Stimulated activated CD4-positive, alpha-beta T cell treated with anti-CD3 and anti-CD28 coated beads, Interleukin-1b, Interleukin-23, amount 100 ng/mL, for 1 hour (primary cell): Measurements from ENCODE around the gene CDC20.
"Not testable (repeated sequence)": the region's sequence is repeated elsewhere in the genome, so short reads cannot be mapped to it uniquely, and the experiment has no call there.

Experiments used
- DNase-seq, 2 donors: peaks; one replicate each; pipeline ENCODE4 v3.0.0-alpha.2; 2020; ENCODE audit warnings: low read depth in 2 of 2

The CDC20 gene

GRCh38 chr1:43358121-43358745 lies 548 bp upstream of the CDC20 start:
- DNase-seq: no peak

DNA sequence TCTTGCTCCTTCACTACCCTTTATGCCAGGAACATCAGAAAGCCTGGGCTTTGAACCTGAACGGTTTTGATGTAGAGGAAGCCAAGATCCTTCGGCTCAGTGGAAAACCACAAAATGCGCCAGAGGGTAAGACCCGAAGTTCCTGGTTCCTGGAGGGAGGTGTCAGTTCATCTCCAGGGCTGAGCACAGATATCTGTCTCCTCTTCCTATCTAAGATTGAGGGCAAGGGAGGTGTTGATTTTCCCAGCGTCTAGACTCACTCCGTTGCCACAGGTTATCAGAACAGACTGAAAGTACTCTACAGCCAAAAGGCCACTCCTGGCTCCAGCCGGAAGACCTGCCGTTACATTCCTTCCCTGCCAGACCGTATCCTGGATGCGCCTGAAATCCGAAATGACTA lies 915 bp downstream of the CDC20 start:
- no peak for DNase-seq

GRCh38 chr1:43360616-43361015 lies 1.8 kb downstream of the CDC20 start:
- no peak for DNase-seq

- DNase-seq: no peak
Measured at GRCh38 chr1:43363283-43363934, 4.6 kb downstream of the CDC20 start.

- DNase-seq: no peak
Measured at GRCh38 chr1:43363935-43364525, 5.2 kb downstream of the CDC20 start.

DNA sequence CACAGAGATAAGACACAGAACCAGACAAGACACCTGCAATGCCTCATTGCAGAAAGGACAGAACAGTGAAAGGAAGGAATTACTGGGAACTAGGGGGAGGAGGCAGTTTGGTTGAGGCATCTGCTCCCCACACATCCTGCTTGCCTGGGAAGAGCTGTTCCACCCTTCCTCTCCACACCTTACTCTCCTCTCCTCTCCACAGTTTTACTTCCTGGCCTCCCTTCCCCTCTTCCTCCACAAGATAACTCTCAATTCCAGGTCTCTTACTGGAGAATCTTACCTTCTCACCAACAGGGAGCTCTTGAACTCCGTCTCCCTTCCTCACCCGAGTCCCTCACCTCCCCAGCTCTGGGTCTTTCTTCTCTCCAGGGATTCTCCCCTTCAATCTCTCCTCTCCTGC lies 6.9 kb downstream of the CDC20 start:
- DNase-seq: no peak

- no peak for DNase-seq
Measured at GRCh38 chr1:43366179-43366578, 7.4 kb downstream of the CDC20 start.

DNA sequence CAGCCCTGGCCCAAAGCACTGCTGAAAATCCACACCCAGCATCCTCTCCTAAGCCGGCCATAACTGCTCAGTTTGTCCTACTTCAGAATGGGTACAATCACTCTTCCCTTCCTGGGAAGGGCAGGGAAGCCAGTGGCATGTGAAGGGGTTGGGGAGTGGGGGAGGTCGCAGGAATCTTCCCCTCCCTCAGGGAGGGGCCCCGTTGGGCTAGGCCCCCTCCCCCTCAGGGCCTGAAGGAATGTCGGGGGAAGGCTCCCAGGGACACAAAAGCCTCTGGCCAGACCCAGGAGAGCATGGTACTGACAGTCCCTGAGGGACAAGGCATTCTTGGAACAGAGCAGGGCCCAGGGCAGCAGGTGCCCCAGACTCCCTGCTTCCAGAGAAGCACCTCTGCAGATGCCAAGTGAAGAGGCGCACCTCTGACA lies 7.8 kb downstream of the CDC20 start:
- DNase-seq: no peak

- no peak for DNase-seq
Measured at GRCh38 chr1:43367026-43367903, 8.5 kb downstream of the CDC20 start.

DNA sequence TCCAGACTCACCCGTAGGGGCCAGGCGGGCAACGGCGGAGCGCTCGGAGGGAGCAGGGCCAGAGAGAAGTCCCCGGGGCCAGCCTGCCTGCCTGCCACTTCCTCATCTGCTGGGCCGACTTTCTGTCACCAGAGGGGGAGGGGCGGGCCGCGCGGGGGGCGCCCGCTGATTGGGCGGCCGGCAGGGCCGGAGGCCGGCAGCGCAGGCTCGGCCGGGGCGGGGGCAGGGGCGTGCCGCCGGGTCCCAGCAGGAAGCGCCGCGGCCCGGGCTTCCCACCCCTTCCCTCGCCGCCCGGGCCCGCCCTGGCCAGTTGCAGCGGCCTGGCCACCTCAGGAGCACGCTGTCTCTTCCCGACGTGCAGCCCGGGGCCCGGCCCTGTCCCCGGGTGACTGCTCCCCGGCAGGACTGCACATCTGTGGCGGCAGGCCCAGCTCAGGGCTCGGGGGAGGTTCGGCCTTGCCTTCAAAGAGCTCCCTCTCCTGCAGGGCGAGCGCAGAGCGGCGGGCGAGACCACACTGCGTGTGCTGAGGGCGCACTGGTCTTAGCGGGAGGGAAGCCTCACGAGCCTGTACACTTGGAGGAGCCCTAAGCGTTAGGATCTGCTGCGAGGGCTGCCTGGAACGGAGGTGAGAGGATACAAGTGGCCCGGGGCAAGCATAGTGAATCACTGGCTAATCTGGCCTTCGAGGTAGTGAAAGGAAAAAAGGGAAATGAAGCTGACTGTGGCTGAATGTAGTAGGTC lies 9.3 kb downstream of the CDC20 start, which contains the start of gene ELOVL1:
ELOVL1 (minus strand) TSS at position 108 of the 742 bp plus-strand sequence. CDS start 2,402 bp downstream, outside the sequence.
- peak; percentile 57 to 81 for DNase-seq

DNA sequence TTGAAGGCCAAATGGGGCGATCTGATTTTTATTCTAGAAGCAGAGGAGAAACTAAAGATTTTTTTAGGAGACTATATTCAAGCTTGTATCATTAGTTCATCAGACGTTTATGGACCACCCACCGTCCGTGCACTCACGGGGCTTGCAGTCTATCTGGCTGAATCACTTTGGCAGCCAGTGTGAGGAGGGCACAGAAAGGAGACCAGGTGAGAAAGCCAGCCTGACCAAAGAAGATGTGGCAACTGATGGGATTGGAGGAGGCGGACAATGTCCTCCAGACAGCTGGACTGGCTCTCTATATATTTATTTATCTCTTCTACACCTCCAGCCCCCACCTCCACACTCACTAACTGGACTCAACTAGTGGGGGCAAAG lies 9.9 kb downstream of the CDC20 start:
- DNase-seq: no peak

DNA sequence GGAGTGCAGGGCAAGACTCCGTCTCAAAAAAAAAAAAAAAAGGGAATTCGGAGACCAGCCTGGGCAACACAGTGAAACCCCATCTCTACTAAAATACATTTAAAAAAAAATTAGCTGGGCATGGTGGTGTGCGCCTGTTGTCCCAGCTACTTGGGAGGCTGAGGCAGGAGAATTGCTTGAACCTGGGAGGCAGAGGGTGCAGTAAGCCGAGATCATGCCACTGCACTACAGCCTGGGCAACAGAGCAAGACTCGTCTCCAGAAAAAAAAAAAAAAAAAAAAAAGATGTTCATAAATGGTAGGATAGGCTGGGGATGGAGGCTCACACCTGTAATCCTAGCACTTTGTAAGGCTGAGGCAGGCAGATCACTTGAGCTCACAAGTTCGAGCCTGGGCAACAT lies 11.0 kb downstream of the CDC20 start:
- not testable (repeated sequence) for DNase-seq

- DNase-seq: no peak
Measured at GRCh38 chr1:43370564-43370963, 11.8 kb downstream of the CDC20 start.

DNA sequence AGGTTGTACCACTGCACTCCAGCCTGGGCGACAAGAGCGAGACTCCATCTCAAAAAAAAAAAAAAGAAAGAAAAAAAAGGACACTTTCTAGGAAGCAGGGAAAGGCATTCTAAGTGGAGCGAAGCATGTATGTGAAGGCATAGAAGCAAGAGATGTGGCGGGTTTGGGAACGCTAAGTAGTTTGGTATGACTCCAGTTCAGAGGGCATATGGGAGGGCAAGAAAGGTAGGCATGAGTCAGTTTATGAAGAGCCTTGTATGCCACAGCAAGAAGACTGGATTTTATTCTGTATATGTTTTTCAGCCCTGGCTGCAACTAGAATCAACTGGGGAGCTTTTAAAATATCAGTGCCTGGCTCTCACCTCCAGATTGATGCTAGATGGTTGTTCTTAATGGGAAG lies 13.4 kb downstream of the CDC20 start:
- DNase-seq: no peak

DNA sequence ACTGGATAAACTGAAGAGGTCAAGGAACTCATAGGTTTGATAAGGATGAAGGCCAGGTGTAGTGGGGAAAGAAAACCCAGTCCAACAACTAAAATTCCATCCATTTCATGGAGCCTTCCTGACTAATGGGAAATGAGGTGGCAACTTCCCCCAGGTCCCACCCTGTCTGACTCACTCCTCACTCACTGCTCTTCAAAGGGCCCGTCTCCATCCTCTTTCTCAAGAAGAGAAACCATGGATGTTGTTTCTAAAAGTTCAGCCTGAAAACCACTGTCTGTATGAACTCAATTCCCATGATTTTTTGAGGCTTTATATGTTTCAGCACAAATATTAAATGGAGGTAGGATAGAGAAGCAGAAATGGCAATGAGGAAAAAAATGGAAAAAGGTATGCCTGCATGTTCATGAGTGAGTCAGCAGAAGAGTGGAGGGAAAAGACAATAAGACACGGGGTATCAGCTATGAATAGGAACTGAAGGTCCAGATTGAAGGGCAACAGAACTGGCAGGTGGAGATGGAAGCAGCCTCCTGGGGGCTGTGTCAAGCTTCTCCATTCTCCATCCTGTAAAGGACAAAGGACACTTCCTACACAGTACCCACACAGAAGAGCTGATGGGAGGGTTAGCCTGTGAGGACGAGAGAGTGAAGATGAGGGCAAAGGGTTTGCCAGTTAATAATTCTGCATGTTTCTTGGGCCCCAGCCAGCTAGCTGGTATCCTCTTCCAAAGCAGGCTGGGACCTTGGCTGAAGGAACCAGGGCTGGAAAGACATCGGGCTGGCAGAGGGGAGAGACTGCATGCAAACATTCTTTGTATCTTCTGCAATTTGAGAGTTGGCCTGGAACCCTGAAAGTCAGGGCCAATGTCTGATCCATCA lies 14.5 kb downstream of the CDC20 start:
- no peak for DNase-seq

DNA sequence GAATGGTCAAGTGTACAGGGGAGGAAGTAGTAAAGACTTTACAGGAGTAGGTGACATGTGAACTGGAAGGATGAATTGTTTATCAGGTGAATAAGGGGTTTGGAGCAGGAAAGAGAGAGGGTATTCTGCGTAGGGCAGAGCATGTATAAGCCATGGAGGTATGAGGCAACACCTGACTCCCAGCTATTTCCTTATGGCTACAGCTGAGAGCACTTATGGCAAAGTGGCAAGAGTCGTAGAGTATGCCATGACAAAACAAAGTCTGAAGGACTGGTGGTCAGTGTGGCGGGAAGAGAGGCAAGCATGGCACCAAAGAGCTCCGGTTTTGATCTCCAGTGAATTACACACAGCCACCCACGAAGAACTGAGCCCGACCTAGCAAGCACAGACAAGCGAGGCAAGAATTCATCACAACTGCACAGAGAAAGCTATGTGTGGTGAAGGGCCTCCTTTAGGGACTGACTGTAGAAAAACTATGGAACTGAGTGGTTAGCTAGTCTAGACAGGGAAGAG lies 18.0 kb downstream of the CDC20 start:
- no peak for DNase-seq

- DNase-seq: no peak
Measured at GRCh38 chr1:43377831-43378230, 19.1 kb downstream of the CDC20 start.

- DNase-seq: no peak
Measured at GRCh38 chr1:43379476-43379875, 20.7 kb downstream of the CDC20 start.

DNA sequence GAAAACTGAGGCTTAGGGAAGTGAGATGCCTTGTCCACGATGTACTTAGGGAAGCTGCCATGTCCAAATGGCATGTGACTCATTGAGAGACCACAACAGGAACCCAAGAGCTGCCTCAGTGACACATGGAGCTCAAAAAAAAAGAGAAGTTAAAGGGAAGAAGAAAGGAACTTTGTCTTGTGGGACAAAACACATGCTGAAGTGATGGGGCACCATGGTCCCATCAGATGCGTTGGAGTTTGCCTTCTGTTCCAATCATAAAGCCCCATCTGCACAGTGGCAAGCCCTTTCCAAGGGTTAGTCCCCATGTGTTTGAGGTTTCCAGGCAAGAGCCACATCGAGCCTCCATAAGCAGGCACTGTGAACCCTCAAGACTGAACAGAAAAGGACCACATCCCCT lies 22.8 kb downstream of the CDC20 start:
- no peak for DNase-seq

- DNase-seq: no peak
Measured at GRCh38 chr1:43382027-43382779, 23.4 kb downstream of the CDC20 start.
